Stimulated activated CD4-positive, alpha-beta T cell treated with anti-CD3 and anti-CD28 coated beads, TNF-alpha, amount 100 ng/mL, for 4 hours (primary cell): ENCODE measurements around the gene KIRREL3.

Experiments used
- DNase-seq, 3 experiments: peaks; one replicate each; pipeline ENCODE4 v3.0.0-alpha.2; 2020; ENCODE audit warnings: low read depth in 3 of 3

Gene KIRREL3

GRCh38 chr11:127000291-127000968, at the start of gene KIRREL3:
Gene KIRREL3 (minus strand): TSS chr11:127000770.
- no peak for DNase-seq

GRCh38 chr11:127050186-127050585, 49.6 kb upstream of the KIRREL3 start:
- no peak for DNase-seq

GRCh38 chr11:127049486-127049885, 48.9 kb upstream of the KIRREL3 start:
- DNase-seq, result no peak

- no peak for DNase-seq
These were observed 44.0 kb upstream of the KIRREL3 start for GRCh38 chr11:127044535-127044934.

GRCh38 chr11:127042445-127042844, 41.9 kb upstream of the KIRREL3 start:
- DNase-seq, result no peak

GRCh38 chr11:127039591-127039990, 39.0 kb upstream of the KIRREL3 start:
- no peak for DNase-seq

GRCh38 chr11:127037596-127037995, 37.0 kb upstream of the KIRREL3 start:
- DNase-seq, result no peak

GRCh38 chr11:127037001-127037400, 36.4 kb upstream of the KIRREL3 start:
- DNase-seq, result no peak

- no peak for DNase-seq
These were observed 35.3 kb upstream of the KIRREL3 start for GRCh38 chr11:127035824-127036223.

GRCh38 chr11:127034973-127035372, 34.4 kb upstream of the KIRREL3 start:
- no peak for DNase-seq

- no peak for DNase-seq
These were observed 28.1 kb upstream of the KIRREL3 start for GRCh38 chr11:127028648-127029047.

- no peak for DNase-seq
These were observed 27.2 kb upstream of the KIRREL3 start for GRCh38 chr11:127027789-127028188.

GRCh38 chr11:127027000-127027399, 26.4 kb upstream of the KIRREL3 start:
- no peak for DNase-seq

- no peak for DNase-seq
These were observed 23.4 kb upstream of the KIRREL3 start for GRCh38 chr11:127023991-127024390.

- no peak for DNase-seq
These were observed 18.2 kb upstream of the KIRREL3 start for GRCh38 chr11:127018683-127019279.

- DNase-seq, result no peak
These were observed 16.9 kb upstream of the KIRREL3 start for GRCh38 chr11:127017482-127017881.

- no peak for DNase-seq
These were observed 13.0 kb upstream of the KIRREL3 start for GRCh38 chr11:127013550-127013949.

GRCh38 chr11:127006311-127006710, 5.7 kb upstream of the KIRREL3 start:
- no peak for DNase-seq

- DNase-seq, result no peak
These were observed 2.9 kb upstream of the KIRREL3 start for GRCh38 chr11:127003260-127003981.

- DNase-seq, result no peak
These were observed 2.2 kb upstream of the KIRREL3 start for GRCh38 chr11:127002669-127003259.

GRCh38 chr11:127000981-127001380, 411 bp upstream of the KIRREL3 start:
- no peak for DNase-seq

GRCh38 chr11:126999366-126999765, 1.2 kb downstream of the KIRREL3 start:
- DNase-seq, result no peak

- no peak for DNase-seq
These were observed 2.9 kb downstream of the KIRREL3 start for GRCh38 chr11:126997641-126998040.
